GM12878 (cell line): ENCODE measurements around the gene INHBB. TPM values are rescaled to one million over a fixed set of nuclear protein-coding genes. Genes with fewer than 3 reads are reported as not detected.

Experiments used
- ATAC-seq: fragments of 200-7000 bp; cut with Tn5 transposase; 3 replicates; pipeline ENCODE4 v1.9.1; 2020; ENCODE audit warnings: mild to moderate bottlenecking, moderate library complexity
- BruUV-seq: library from RNA; stranded (reverse); fragments of 400-500 nt; replicated peaks from 2 replicates; lab custom pipeline; 2021; lab: Mats Ljungman, UMichigan
- CTCF ChIA-PET: fragments of 300-600 bp; sonication (Branson Sonifier 250); formaldehyde crosslinking; extraction: SDS; loops from one replicate; lab custom pipeline; 2021; ENCODE audit warnings: inconsistent platforms; lab: Yijun Ruan, JAX
- POLR2A ChIA-PET: fragments of 350-600 bp; formaldehyde crosslinking; extraction: SDS; loops from one replicate; lab custom pipeline; 2021; ENCODE audit warnings: inconsistent platforms; lab: Charles Lee
- RAD21 ChIA-PET: fragments of 300-600 bp; sonication (Branson Sonifier 250); formaldehyde crosslinking; loops from one replicate; lab custom pipeline; 2023; ENCODE audit warnings: antibody characterized with exemption; ENCODE audit not compliant: unreplicated experiment; lab: Charles Lee
- SMC1A ChIA-PET: fragments of 300-600 bp; sonication (Branson Sonifier 250); formaldehyde crosslinking; loops from one replicate; lab custom pipeline; 2023; ENCODE audit not compliant: unreplicated experiment, uncharacterized antibody; lab: Charles Lee
- DNase-seq: peaks from one replicate; pipeline ENCODE4 v3.0.0-alpha.2; 2011; ENCODE audit warnings: low read depth, low spot score
- FAIRE-seq: peaks from 3 replicates; lab custom pipeline; 2011; peaks lifted over from hg19 to GRCh38; lab: Jason Lieb, UNC
- H2AFZ ChIP-seq: 2 replicates; pipeline ENCODE4 v1.6.0; 2011; ENCODE audit warnings: low read depth, low read length, control low read depth; ENCODE audit not compliant: control insufficient read depth
- H3K27ac ChIP-seq: 2 replicates; pipeline ENCODE4 v1.5.1; 2011; ENCODE audit warnings: control low read depth; ENCODE audit not compliant: control insufficient read depth, insufficient read depth
- H3K27me3 ChIP-seq, 2 experiments: replicated peaks in 1 of 2; 2 replicates each; pipeline versions ENCODE4 v1.6.0 to v1.6.1; 2011; ENCODE audit warnings: low read length in 1 of 2; ENCODE audit not compliant: control insufficient read depth in 2 of 2, insufficient read depth in 2 of 2
- H3K36me3 ChIP-seq, 2 experiments: 2 replicates each; pipeline ENCODE4 v1.5.1; 2011; ENCODE audit warnings: low read length in 1 of 2; ENCODE audit not compliant: control insufficient read depth in 2 of 2, insufficient read depth in 2 of 2
- H3K4me1 ChIP-seq: 2 replicates; pipeline ENCODE4 v1.6.1; 2011; ENCODE audit warnings: mild to moderate bottlenecking, low read length, moderate library complexity, mixed read lengths; ENCODE audit not compliant: control insufficient read depth, insufficient read depth
- H3K4me2 ChIP-seq: 2 replicates; pipeline ENCODE4 v1.6.0; 2011; ENCODE audit warnings: control low read depth; ENCODE audit not compliant: control insufficient read depth, insufficient read depth
- H3K4me3 ChIP-seq: fragments of 200-600 bp; sonication (generic); 2 replicates; pipeline ENCODE4 v1.5.1; 2016
- H3K79me2 ChIP-seq: 2 replicates; pipeline ENCODE4 v1.6.0; 2011; ENCODE audit warnings: low read length; ENCODE audit not compliant: control insufficient read depth, insufficient read depth
- H3K9ac ChIP-seq: 2 replicates; pipeline ENCODE4 v1.8.0; 2011; ENCODE audit warnings: low read length, control low read depth, mixed read lengths; ENCODE audit not compliant: control insufficient read depth, insufficient read depth
- H3K9me3 ChIP-seq: replicated peaks from 3 replicates; pipeline ENCODE4 v1.5.1; 2011; ENCODE audit warnings: mild to moderate bottlenecking, low read length; ENCODE audit not compliant: control insufficient read depth, insufficient read depth
- H4K20me1 ChIP-seq: 2 replicates; pipeline ENCODE4 v1.6.0; 2011; ENCODE audit not compliant: control insufficient read depth, insufficient read depth
- ATF7 ChIP-seq: fragments of 450-650 bp; IDR thresholded peaks from 2 replicates; pipeline ENCODE4 v1.6.1; 2016; ENCODE audit warnings: low read depth, mild to moderate bottlenecking
- BCLAF1 ChIP-seq: fragments of 450-650 bp; IDR thresholded peaks from 2 replicates; pipeline ENCODE4 v1.6.1; 2017; ENCODE audit warnings: antibody characterized with exemption, mild to moderate bottlenecking, moderate library complexity
- CEBPZ ChIP-seq: fragments of 150-350 bp; IDR thresholded peaks from 2 replicates; pipeline ENCODE4 v1.6.1; 2016; ENCODE audit warnings: low read depth, low read length
- CREM ChIP-seq: IDR thresholded peaks from 2 replicates; pipeline ENCODE4 v1.6.1; 2014; ENCODE audit warnings: antibody characterized with exemption, low read depth
- EED ChIP-seq: sonication (generic); IDR thresholded peaks from 2 replicates; pipeline ENCODE4 v1.6.1; 2016; ENCODE audit warnings: antibody characterized with exemption, low read depth
- HCFC1 ChIP-seq: fragments of 150-350 bp; IDR thresholded peaks from 2 replicates; pipeline ENCODE4 v1.6.1; 2014; ENCODE audit warnings: low read length
- PBX3 ChIP-seq: IDR thresholded peaks from 2 replicates; pipeline ENCODE4 v1.6.1; 2011; ENCODE audit warnings: mild to moderate bottlenecking, low read depth, low read length, moderate library complexity; ENCODE audit not compliant: insufficient replicate concordance
- SMARCA5 ChIP-seq: fragments of 450-650 bp; IDR thresholded peaks from 2 replicates; pipeline ENCODE4 v1.6.1; 2017; ENCODE audit warnings: mild to moderate bottlenecking
- TBL1XR1 ChIP-seq: IDR thresholded peaks from 2 replicates; pipeline ENCODE4 v1.6.1; 2012; ENCODE audit warnings: low read depth, low read length, improper control_type of control experiment
- ZNF687 ChIP-seq: fragments of 450-650 bp; IDR thresholded peaks from 2 replicates; pipeline ENCODE4 v1.6.1; 2017; ENCODE audit warnings: mild to moderate bottlenecking, moderate library complexity
- ZSCAN29 ChIP-seq: fragments of 450-650 bp; IDR thresholded peaks from 2 replicates; pipeline ENCODE4 v1.6.1; 2017; ENCODE audit warnings: mild to moderate bottlenecking, moderate library complexity
- WGBS: methylation state at CpG from one replicate; pipeline ENCODE4 v1.1.6; 2016; ENCODE audit warnings: low lambda C conversion rate; ENCODE audit not compliant: insufficient replicate concordance, insufficient coverage; ENCODE audit errors: missing lambda C conversion rate; 5-methylcytosine and 5-hydroxymethylcytosine counted together
- in situ Hi-C: fragments of 300-500 bp; cut with MboI; formaldehyde crosslinking; loops from 9 replicates; pipeline ENCODE4 v1.14.3; 2018; ENCODE audit warnings: mixed read lengths
- intact Hi-C: fragments of 100-400 bp; cut with micrococcal nuclease; formaldehyde crosslinking; loops from one replicate; pipeline ENCODE4 v1.14.2; 2022; ENCODE audit not compliant: unreplicated experiment
- polyA plus RNA-seq, 11 experiments: library from polyadenylated mRNA; depleted of rRNA in 4 of 11; unstranded in 6 of 11; stranded (reverse) in 5 of 11; fragments of >200 nt; fragmentation: Nextera tagmentation in 4 of 11; fragmentation: Illumina TruSeq in 1 of 11; extraction: Ambion mirVana in 4 of 11; extraction: Trizol in 1 of 11; gene quantifications; 1 replicate in 1 of 11; 2 replicates in 10 of 11; pipeline versions ENCODE4 v1.2.1 to v1.2.3, GENCODE V29; 2011 to 2016; ENCODE audit warnings: inconsistent platforms in 2 of 11, missing spikeins in 2 of 11, low read depth in 1 of 11
- total RNA-seq, 4 experiments: library from RNA; depleted of rRNA in 3 of 4; stranded (reverse); fragments of >200 nt in 3 of 4; fragmentation: Illumina TruSeq in 1 of 4; extraction: Trizol in 1 of 4; gene quantifications; 2 replicates each; pipeline versions ENCODE4 v1.2.1 to v1.2.3, GENCODE V29; 2013 to 2021

The INHBB gene
- total and polyA plus RNA-seq, 10 of the 15 experiments (the other 5 are each of a cell fraction or from before 2014, with no cell fraction given): 0.05 TPM; not detected in 9

- ChIA-PET RAD21 (no interaction called here), CTCF (no interaction called here)
- H3K9me3 ChIP-seq: no peaks in the 10 kb centered on the region
- TF ChIP-seq ZSCAN29 (no peak), CREM (no peak), HCFC1 (no peak), CEBPZ (no peak), SMARCA5 (no peak), PBX3 (no peak), ZNF687 (no peak), ATF7 (no peak), TBL1XR1 (no peak), BCLAF1 (no peak), EED (no peak)
- TF ChIP-seq, all 136 proteins: peak for 0
- WGBS: 0% methylated on average over 5 of the region's 5 CpGs
- peaks cover 0 to 5% of the 10 kb centered on the region in 2 experiments; a peak in 3 of 4 replicates for H3K27me3 ChIP-seq
- DNase-seq: no peak
- no peaks in the 10 kb centered on the region for H4K20me1 ChIP-seq
- in situ Hi-C loops: no loop called here
- no peak for ATAC-seq
- intact Hi-C loops: no loop called here
- no peaks in the 10 kb centered on the region for H3K36me3 ChIP-seq
- BruUV-seq: no TSS peak
- no peak overlapping the region for H2AFZ ChIP-seq
- H3K9ac ChIP-seq: no peak overlapping the region
- H3K4me3 ChIP-seq: no peak overlapping the region
- no peak overlapping the region for H3K4me2 ChIP-seq
- no peaks in the 10 kb centered on the region for H3K79me2 ChIP-seq
- ChIA-PET SMC1A (no interaction called here), POLR2A (no interaction called here)
- FAIRE-seq: no peak
- no peak overlapping the region for H3K27ac ChIP-seq
- H3K4me1 ChIP-seq: no peaks in the 10 kb centered on the region
Measured at GRCh38 chr2:120367649-120368048, 21.7 kb downstream of the INHBB start.
